HG02943 (cell line): ENCODE data around the gene CCDC91.
"Not testable (repeated sequence)": the region's sequence is repeated elsewhere in the genome, so short reads cannot be mapped to it uniquely, and the experiment has no call there.

Experiments
- ATAC-seq: cut with Tn5 transposase; IDR thresholded peaks from one replicate; pipeline ENCODE4 v1.9.1; 2021; ENCODE audit warnings: mild to moderate bottlenecking, low read depth, moderate library complexity; ENCODE audit not compliant: unreplicated experiment

CCDC91 gene

GRCh38 chr12:28268608-28269229, 78.5 kb downstream of the CCDC91 start:
- ATAC-seq = no peak

GRCh38 chr12:28269851-28270250, 79.6 kb downstream of the CCDC91 start:
- no peak for ATAC-seq

GRCh38 chr12:28278499-28278898, 88.2 kb downstream of the CCDC91 start:
- no peak for ATAC-seq

DNA sequence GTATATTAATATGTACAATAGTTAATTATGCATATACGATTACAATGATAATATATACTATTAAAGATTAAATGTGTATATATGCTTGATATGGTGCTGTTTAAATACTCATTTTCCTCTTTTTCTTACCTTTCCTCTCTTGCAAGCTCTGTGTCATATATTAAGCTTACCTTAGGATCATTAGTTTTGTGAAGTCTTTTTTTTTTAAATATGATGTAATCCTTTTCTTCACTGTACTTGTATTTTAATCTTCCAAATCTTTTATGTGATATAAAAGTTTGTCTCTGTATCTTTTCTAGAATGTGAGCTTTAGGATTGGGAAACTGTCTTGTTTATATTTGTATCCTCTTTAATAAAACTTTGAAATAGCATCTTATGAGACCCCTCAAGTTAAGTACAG, 88.7 kb downstream of the CCDC91 start:
- no peak for ATAC-seq

GRCh38 chr12:28286352-28286751, 96.1 kb downstream of the CCDC91 start:
- ATAC-seq = no peak

DNA sequence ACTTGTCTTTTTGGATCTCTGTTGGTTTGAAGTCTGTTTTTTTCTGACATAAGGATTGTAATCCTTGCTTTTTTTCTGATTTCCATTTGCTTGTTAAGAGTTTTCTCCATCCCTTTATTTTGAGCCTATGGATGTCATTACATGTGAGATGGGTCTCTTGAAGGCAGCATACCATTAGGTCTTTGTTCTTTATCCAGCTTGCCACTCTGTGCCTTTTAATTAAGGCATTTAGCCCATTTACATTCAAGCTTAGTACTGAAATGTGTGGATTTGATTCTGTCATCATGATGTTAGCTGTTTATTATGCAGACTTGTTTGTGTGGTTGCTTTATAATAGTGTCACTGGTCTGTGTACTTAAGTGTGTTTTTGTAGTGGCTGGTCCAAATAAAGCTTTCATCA, 100.0 kb downstream of the CCDC91 start:
- ATAC-seq = no peak

- no peak for ATAC-seq
Observed at GRCh38 chr12:28292699-28293098, 102.4 kb downstream of the CCDC91 start.

GRCh38 chr12:28294300-28294699, 104.0 kb downstream of the CCDC91 start:
- ATAC-seq = no peak

- no peak for ATAC-seq
Observed at GRCh38 chr12:28296287-28296686, 106.0 kb downstream of the CCDC91 start.

DNA sequence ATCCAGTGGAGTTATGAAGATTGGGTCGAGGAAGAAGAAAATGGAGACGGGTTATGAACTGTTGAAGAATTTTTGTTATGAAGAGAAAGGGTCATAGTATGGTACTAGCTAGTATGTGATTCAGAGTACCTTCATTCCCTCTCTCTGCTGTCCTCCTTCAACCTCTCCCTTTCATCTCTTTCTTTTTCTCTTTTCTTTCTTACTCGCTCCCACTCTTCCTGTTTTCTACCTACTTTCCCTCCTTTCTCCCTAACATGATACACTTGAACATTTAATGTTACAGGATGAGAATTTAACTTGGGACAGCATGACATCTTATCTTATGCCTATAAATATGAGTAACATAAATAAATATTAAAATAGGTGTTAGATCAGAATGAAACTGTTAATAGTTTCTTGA, 112.9 kb downstream of the CCDC91 start:
- ATAC-seq = no peak

DNA sequence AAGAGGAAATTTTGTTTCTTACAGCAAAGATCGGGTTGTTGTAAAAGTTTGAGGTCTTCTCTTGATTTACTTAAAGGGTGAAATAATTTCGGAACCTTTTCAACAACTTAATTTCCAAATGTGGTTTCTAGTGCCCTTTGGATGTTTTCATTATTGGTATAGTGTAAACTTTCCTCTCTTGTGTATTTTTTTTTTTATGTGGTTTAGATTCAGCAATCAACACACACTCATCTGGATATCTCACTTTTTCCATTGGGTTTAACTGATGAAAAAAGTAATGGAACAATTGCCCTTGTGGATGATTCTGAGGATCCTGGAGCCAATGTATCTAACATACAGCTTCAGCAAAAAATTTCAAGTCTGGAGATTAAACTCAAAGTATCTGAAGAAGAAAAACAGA, 116.3 kb downstream of the CCDC91 start:
- ATAC-seq = no peak

GRCh38 chr12:28308891-28309290, 118.6 kb downstream of the CCDC91 start:
- ATAC-seq = no peak

DNA sequence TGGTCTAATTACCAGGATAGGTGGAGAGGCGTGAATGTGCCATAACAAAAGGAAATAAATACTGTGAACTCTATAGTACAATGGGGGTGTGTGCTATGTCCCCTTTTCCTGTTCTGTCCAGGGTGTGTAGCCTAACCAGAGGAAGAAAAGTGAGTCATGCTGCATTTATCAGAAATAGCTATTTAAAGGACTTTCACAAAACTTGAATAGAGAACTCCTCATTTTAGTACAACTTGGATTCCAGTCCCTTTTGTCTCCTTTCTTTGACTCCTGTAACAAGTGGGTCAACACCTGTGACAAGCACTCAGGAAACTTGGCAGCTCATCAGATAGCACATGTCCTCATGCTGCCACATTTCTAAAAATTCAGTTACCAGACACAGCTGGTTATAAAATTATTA, 123.4 kb downstream of the CCDC91 start:
- no peak for ATAC-seq

- no peak for ATAC-seq
Observed at GRCh38 chr12:28316049-28316448, 125.8 kb downstream of the CCDC91 start.

GRCh38 chr12:28318273-28318672, 128.0 kb downstream of the CCDC91 start:
- ATAC-seq = no peak

GRCh38 chr12:28320353-28320752, 130.1 kb downstream of the CCDC91 start:
- no peak for ATAC-seq

- no peak for ATAC-seq
Observed at GRCh38 chr12:28327722-28328121, 137.5 kb downstream of the CCDC91 start.

DNA sequence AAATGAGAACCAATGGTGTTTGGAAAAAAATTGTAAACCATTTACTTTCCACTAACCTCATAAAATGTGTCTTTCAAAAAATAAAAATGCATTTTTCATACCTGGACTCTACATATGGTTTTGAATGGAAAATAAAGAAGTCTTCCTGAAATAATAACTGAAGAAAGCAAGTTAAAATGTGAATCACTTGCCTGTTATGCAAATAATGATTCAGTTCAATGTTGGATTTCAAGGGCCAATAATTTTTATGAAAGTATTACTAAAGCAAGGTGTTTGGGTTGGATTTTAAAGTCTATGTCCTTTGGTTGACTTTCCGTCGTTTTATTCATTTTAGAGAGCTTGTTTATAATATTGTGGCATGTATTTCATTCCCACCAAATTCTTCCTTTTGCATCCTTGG, 138.7 kb downstream of the CCDC91 start:
- ATAC-seq = no peak

DNA sequence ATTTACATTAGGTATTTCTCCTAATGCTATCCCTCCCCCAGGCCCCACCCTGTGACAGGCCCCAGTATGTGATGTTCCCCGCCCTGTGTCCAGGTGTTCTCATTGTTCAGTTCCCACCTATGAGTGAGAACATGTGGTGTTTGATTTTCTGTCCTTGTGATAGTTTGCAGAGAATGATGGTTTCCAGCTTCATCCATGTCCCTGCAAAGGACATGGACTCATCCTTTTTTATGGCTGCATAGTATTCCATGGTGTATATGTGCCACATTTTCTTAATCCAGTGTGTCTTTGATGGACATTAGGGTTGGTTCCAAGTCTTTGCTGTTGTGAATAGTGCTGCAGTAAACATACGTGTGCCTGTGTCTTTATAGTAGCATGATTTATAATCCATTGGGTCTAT, 139.5 kb downstream of the CCDC91 start:
- ATAC-seq = not testable (repeated sequence)

DNA sequence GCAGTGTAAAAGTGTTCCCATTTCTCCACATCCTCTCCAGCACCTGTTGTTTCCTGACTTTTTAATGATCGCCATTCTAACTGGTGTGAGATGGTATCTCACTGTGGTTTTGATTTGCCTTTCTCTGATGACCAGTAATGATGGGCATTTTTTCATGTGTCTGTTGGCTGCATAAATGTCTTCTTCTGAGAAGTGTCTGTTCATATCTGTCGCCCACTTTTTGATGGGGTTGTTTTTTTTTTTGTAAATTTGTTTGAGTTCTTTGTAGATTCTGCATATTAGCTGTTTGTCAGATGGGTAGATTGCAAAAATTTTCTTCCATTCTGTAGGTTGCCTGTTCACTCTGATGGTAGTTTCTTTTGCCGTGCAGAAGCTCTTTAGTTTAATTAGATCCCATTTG, 140.0 kb downstream of the CCDC91 start:
- ATAC-seq = not testable (repeated sequence)

DNA sequence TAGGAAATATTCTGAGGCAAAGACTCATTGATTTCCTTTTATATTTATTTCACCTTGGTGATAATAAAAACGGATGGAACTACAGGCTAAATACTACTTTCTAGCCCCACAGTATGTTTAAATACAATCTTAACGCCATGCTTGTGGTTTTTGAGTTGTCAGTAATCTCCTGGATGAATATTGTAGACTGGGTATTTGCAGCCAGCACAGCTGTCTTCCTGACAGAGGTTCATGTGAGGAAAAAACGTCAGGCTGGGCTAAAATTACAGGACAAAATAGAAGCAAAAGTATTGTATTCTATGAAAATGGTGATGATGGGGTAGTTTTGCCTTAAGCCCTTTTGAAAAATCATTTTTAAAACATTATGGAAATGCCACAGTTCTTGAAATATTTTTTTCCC, 140.9 kb downstream of the CCDC91 start:
- ATAC-seq = no peak

- ATAC-seq = no peak
Observed at GRCh38 chr12:28340261-28341045, 150.2 kb downstream of the CCDC91 start.
